ENCODE measurements around the gene ZYG11B.
"Not testable (repeated sequence)": the region's sequence is repeated elsewhere in the genome, so short reads cannot be mapped to it uniquely, and the experiment has no call there.

GRCh38 chr1:52749496-52749895 is 23.2 kb downstream of the ZYG11B start:
- TF ChIP-seq PPARA (CRISPR knock-in tag; IDR thresholded peaks at IDR 0.05; ENCODE audit: borderline replicate concordance); ESRRG (CRISPR knock-in tag; IDR thresholded peaks at IDR 0.05); RARB (CRISPR knock-in tag; IDR thresholded peaks at IDR 0.05): not testable (repeated sequence)
